ENCODE measurements around the gene USP49.
"Not testable (repeated sequence)": the region's sequence is repeated elsewhere in the genome, so short reads cannot be mapped to it uniquely, and the experiment has no call there.

USP49 gene

DNA sequence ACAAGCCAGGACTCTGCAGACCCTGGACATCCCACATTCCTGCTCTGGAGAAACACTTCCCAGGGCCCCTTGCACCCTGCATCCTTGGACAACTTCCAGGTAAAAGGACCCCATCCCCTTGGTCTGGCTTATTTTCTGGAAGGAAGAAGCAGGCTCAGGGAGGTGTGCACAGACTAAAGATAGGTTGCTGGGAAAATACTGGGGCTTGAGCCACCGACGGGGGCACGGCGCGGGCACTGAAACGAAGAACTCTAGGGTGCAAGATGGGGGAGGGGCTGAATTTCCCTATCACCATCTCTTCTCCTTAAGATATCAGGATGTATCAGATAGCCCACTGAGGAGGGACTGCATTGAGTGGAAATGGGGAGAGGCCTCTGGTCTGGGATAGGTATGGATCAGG is 116.3 kb downstream of the USP49 start:
- no peak for DNase-seq

GRCh38 chr6:41777551-41778285 is 117.5 kb downstream of the USP49 start:
- no peak for DNase-seq

GRCh38 chr6:41775293-41775882 is 119.8 kb downstream of the USP49 start:
- DNase-seq: no peak

- DNase-seq: no peak
These were observed 120.3 kb downstream of the USP49 start for GRCh38 chr6:41774841-41775240.

DNA sequence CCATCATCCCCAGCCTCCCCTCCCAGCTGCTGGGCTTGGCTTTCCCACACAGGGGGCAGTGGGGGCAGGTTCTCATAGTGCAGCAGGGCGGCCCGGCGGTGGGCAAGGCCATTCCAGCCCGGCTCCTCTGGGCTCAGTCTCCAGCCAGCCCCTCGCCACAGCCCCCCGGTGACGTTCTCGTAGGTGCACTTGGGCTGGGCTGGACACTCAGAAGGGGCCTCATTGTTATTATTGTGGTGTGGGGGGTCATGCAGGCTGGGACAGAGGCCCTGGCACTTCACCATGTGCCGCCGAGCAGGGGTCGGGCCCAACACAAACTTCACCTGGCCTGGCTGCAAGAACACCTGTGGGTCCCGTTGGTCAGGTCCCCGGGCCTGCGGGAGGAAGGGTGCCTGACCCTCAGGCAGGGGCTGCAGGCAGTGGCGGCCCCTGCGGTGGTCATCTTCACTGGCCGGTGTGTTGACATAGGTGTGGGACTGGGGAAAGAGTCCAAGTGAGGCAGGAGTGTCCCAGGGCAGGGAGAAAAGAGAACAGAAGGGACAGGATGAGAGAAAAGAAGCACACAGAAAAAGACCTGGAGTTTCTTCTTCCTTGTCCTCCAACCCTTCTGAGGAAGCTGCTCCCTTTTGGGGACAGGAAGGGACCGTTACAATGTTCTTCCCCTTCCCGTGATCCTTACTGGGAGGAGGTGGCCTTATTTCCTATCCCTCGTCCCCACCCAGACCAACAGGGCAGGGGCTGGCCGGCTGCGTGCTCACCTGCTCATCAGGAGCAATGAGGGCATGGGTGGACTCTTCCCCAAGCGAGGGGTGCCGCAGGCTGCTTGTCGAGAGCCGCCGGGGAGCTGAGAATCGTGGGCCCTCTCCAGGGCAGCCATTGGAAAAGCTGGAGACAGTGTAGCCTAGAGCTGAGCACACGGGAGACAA is 123.9 kb downstream of the USP49 start:
- DNase-seq: no peak

GRCh38 chr6:41770381-41771057 is 124.7 kb downstream of the USP49 start:
- no peak for DNase-seq

DNA sequence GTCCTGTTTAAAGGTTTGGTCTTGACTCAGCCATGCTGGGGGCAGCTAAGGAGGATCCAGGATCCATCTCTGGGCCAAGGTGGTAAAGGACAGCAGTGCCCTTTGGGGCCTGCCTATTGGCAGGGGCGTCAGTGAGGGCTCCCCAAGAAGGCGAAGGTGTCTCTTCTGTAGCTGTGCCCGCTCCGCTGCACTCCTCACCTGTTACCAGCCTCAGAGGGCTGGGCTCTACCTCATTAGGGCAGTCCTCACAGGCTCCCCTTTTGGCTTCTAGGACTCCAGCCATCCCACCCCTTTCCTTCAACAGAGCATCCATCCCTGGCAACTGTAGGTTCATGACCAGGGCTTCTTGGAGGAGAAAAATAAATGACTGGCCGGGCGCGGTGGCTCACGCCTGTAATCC is 125.8 kb downstream of the USP49 start:
- DNase-seq: no peak

- DNase-seq: no peak
These were observed 126.4 kb downstream of the USP49 start for GRCh38 chr6:41768545-41769308.

GRCh38 chr6:41767112-41767833 is 127.9 kb downstream of the USP49 start:
- DNase-seq: no peak

GRCh38 chr6:41766043-41766664 is 129.0 kb downstream of the USP49 start:
- not testable (repeated sequence) for DNase-seq

GRCh38 chr6:41763470-41763869 is 131.7 kb downstream of the USP49 start:
- no peak for DNase-seq

DNA sequence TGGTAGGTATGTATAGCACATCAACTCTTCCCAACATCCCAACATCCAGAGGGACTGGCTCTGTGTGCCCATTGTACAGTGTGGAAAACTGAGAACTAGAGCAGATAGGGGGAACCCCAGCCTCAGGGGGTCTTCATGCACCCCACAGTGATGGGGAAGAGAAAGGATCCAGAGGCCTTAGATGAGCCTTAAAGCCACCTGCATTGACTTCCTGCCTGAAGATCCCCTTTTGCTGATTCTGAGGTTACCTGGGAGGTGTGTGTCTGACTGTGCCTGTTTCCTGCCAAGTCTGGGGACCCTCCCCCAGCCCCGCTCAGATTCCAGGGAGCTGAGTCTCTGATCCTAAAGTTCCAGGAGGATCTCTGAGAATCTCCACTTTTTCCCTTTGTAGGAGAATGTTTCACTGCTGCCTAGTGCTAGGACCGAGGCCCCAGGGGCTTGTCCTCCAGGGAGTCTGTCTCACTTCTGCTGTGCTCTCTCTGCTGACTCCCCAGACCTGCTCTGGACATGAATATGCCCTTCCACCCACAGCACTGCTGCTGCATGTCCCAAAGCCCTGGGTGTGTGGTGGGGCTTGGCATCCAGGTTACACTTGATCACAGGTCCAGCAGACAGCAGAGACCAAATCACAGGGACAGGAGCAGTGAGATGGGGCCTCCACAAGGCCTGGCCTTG is 135.1 kb downstream of the USP49 start:
- DNase-seq: no peak

GRCh38 chr6:41759106-41759904 is 135.9 kb downstream of the USP49 start:
- DNase-seq: no peak

GRCh38 chr6:41758641-41759035 is 136.5 kb downstream of the USP49 start:
- DNase-seq: no peak

DNA sequence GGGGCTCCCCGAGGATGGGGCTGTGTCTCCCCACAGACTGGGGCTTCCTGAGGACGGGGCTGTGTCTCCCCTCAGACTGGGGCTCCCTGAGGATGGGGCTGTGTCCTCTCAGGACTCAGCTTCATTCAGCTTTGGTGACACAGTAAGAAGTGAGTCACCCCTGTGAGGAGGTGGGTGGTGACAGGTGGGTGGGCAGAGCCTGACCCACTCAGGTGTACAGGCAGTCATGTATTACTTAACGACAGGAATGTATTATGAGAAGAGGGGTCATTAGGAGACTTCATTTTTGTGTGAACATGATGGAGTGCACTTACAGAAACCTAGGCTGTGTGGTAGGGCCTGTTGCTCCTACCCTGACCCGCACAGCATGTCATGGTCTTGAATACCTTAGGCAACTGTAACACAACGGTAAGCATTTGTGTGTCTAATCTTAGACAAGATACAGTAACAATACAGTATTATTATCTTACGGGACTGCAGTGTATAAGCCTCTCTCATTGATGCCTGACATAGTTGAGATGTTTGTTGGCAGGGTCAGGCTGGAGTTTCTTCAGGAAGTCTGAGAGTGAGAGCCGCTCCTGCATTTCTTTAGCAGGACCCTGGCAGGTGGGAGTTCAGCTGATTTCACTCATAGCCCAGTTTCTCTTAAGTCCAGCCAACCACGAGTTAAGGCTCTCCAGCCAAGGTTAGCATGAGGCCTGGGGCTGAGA is 137.1 kb downstream of the USP49 start:
- DNase-seq: no peak

- no peak for DNase-seq
These were observed 137.9 kb downstream of the USP49 start for GRCh38 chr6:41757271-41757670.

GRCh38 chr6:41756354-41756753 is 138.8 kb downstream of the USP49 start:
- DNase-seq: no peak

DNA sequence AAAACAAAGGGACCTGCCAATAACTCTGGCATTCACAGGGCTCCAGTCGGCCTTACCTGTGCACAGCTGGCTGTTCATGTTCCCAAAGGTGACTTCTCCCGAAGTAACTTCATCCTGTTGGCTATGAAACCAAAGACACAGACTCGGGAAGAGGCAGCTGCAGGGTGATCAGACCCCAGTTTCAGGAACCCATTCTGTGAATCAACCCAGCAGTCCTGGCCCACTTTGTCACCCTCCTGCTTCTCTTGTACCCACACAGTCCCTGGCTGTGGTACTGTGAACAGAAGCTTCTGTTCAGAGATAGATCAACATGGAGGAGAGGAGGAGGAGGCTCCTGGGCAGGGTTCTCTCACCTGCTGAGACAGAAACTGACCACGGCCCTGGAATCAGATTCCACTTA is 139.3 kb downstream of the USP49 start:
- no peak for DNase-seq

DNA sequence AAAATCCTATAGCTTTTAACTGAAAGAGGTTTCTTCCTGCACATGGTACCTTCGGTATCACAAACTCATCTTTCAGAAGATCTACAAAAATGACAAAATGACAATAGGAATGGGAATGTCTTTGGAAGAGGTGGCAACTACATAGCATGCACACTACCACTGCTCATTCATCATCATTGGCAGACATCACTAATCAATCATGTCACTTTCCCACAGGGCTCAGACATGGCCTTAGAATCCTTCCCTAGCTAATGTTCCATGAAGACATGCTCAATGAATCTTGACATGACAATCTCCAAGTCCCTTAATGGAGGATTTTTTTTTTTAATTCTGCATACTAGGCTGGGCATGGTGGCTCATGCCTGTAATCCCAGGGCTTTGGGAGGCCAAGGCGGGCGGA is 144.8 kb downstream of the USP49 start:
- no peak for DNase-seq

All from CD4-positive, alpha-beta T cell treated with Interferon gamma for 1 hour (primary cell).